ENCODE measurements around the gene ZNF397.
"Not testable (repeated sequence)": the region's sequence is repeated elsewhere in the genome, so short reads cannot be mapped to it uniquely, and the experiment has no call there.

- TF ChIP-seq CTCF (IDR thresholded peaks at IDR 0.05; ENCODE audit: extremely low read depth in 1 of 2, insufficient read depth in 1 of 2, low read depth in 1 of 2, low read length in 2 of 2); POLR2A (IDR thresholded peaks at IDR 0.05; ENCODE audit: low read depth, low read length); POLR2AphosphoS5 (IDR thresholded peaks at IDR 0.05; ENCODE audit: insufficient read depth, low read depth, low read length): not testable (repeated sequence)
These were observed 34.9 kb upstream of the ZNF397 start for GRCh38 chr18:35205746-35206458.

Measured in endothelial cell of umbilical vein (primary cell).